ENCODE measurements around the gene ARPC5. TPM values are rescaled to one million over a fixed set of nuclear protein-coding genes. Genes with fewer than 3 reads are reported as not detected.

Gene ARPC5
- total and polyA plus RNA-seq, 2 donors (not counting 1 experiment from before 2014, with no cell fraction given): 28.3 to 103 TPM

DNA sequence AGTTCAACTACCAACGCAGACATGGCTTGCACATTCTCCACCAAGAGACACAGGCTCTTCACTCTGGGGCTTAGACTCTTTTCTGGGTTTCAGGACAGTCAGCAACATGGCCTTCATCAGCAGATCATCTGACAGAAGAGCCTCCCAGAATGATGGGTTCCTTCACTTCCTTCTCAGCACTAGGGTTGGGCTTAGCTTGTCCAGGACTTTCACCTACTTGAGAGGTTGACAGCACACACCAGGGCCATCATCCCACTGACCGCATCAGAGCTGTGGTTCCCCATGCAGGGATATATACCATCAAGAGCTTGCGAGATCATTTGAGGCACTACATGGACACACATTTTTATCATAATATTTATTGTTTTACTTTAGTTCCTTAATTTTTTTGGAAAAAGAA is 34.9 kb downstream of the ARPC5 start:
- Histone ChIP-seq H3K9me3 (ENCODE audit: control extremely low read depth in 1 of 3, control insufficient read depth in 2 of 3, insufficient read depth in 1 of 3, low read length in 2 of 3) (no peaks in the 10 kb centered on the region), H3K27ac (ENCODE audit: low read length in 2 of 2) (no peak overlapping the region), H4K20me1 (ENCODE audit: control insufficient read depth, insufficient read depth, low read length, poor library complexity, severe bottlenecking) (no peaks in the 10 kb centered on the region), H3K27me3 (replicated peaks in 1 of 4; ENCODE audit: control extremely low read depth in 1 of 4, control insufficient read depth in 3 of 4, insufficient read depth in 4 of 4, low read length in 3 of 4) (no peaks in the 10 kb centered on the region), H3K4me2 (replicated peaks; ENCODE audit: low read depth, low read length, poor library complexity, severe bottlenecking) (no peak overlapping the region), H3K79me2 (ENCODE audit: control insufficient read depth, insufficient read depth, low read length) (no peaks in the 10 kb centered on the region), H2AFZ (ENCODE audit: insufficient read depth, low read depth, low read length, poor library complexity, severe bottlenecking) (no peak overlapping the region), H3K9ac (ENCODE audit: low read length) (no peak overlapping the region), H3K4me1 (ENCODE audit: control insufficient read depth in 2 of 2, insufficient read depth in 2 of 2, low read length in 2 of 2) (peaks cover 10 to 19% of the 10 kb centered on the region in 2 donors), H3K36me3 (replicated peaks in 1 of 2; ENCODE audit: control extremely low read depth in 1 of 2, control insufficient read depth in 1 of 2, extremely low read depth in 1 of 2, insufficient read depth in 2 of 2, low read length in 1 of 2) (no peaks in the 10 kb centered on the region), H3K4me3 (ENCODE audit: control extremely low read depth in 1 of 5, extremely low read depth in 1 of 5, insufficient read depth in 1 of 5, low read depth in 2 of 5, low read length in 4 of 5) (no peak overlapping the region)
- H3K4me3 Mint-ChIP-seq: no peak overlapping the region
- TF ChIP-seq, protein P1, sequence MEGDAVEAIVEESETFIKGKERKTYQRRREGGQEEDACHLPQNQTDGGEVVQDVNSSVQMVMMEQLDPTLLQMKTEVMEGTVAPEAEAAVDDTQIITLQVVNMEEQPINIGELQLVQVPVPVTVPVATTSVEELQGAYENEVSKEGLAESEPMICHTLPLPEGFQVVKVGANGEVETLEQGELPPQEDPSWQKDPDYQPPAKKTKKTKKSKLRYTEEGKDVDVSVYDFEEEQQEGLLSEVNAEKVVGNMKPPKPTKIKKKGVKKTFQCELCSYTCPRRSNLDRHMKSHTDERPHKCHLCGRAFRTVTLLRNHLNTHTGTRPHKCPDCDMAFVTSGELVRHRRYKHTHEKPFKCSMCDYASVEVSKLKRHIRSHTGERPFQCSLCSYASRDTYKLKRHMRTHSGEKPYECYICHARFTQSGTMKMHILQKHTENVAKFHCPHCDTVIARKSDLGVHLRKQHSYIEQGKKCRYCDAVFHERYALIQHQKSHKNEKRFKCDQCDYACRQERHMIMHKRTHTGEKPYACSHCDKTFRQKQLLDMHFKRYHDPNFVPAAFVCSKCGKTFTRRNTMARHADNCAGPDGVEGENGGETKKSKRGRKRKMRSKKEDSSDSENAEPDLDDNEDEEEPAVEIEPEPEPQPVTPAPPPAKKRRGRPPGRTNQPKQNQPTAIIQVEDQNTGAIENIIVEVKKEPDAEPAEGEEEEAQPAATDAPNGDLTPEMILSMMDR (IDR thresholded peaks at IDR 0.05): no peak
- no peak for TF ChIP-seq EZH2 (IDR thresholded peaks at IDR 0.05; ENCODE audit: borderline replicate concordance, insufficient read depth, low read depth, low read length, poor library complexity, severe bottlenecking)
- 100% methylated on average over 2 of the region's 3 CpGs for WGBS (ENCODE audit: insufficient coverage)
- intact Hi-C loops (cut with micrococcal nuclease): no loop called here
- no peak for DNase-seq
- no peaks in the 10 kb centered on the region for H3K9me3 Mint-ChIP-seq (ENCODE audit: insufficient read depth)
- no peaks in the 10 kb centered on the region for H3K27me3 Mint-ChIP-seq
- ChIA-PET POLR2A (no interaction called here), CTCF (interaction anchor here (1.8 to 2.3 kb wide), 2 partner anchors 11 to 20 kb away, joined by 4 to 7 read pairs; partner anchors contain the start of gene NCF2)
- no peak for ATAC-seq (ENCODE audit: low read depth)
- no peak overlapping the region for H3K27ac Mint-ChIP-seq
- H3K4me1 Mint-ChIP-seq: peaks cover 24% of the 10 kb centered on the region

DNA sequence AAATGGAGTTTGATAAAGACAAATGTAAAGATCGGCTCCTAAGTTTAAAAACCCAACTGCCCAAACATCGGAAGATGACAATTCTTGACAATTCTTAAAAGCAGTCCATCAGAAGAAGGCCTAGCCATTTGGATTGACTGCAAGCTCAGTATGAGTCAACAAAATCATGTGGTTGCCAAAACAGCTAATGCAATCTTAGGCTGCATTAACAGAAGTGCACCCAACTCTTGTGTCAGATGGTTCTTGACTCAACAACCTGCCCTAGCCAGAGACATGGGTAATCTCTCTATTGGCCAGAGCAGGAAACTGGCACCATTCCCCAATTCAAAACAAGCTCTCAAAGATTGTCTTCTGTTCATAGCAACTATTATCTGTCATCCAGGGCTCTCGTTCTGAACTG is 35.4 kb downstream of the ARPC5 start:
- POLR2A ChIA-PET: no interaction called here

More for the DNA sequence above, 35.4 kb downstream of the ARPC5 start:
- no peak overlapping the region for H3K27ac ChIP-seq (ENCODE audit: low read length in 2 of 2)
- H3K27me3 ChIP-seq (replicated peaks in 1 of 4; ENCODE audit: control extremely low read depth in 1 of 4, control insufficient read depth in 3 of 4, insufficient read depth in 4 of 4, low read length in 3 of 4): no peaks in the 10 kb centered on the region
- no peak overlapping the region for H3K9ac ChIP-seq (ENCODE audit: low read length)
- no peak for ATAC-seq (ENCODE audit: low read depth)
- TF ChIP-seq EZH2 (IDR thresholded peaks at IDR 0.05; ENCODE audit: borderline replicate concordance, insufficient read depth, low read depth, low read length, poor library complexity, severe bottlenecking): no peak
- TF ChIP-seq, protein P1 (IDR thresholded peaks at IDR 0.05): no peak
- WGBS (ENCODE audit: insufficient coverage): 100% methylated on average over 3 of the region's 3 CpGs
- DNase-seq: no peak
- no peaks in the 10 kb centered on the region for H3K79me2 ChIP-seq (ENCODE audit: control insufficient read depth, insufficient read depth, low read length)
- H3K4me1 ChIP-seq (ENCODE audit: control insufficient read depth in 2 of 2, insufficient read depth in 2 of 2, low read length in 2 of 2): peaks cover 10 to 18% of the 10 kb centered on the region in 2 donors
- H4K20me1 ChIP-seq (ENCODE audit: control insufficient read depth, insufficient read depth, low read length, poor library complexity, severe bottlenecking): no peaks in the 10 kb centered on the region
- H3K4me2 ChIP-seq (replicated peaks; ENCODE audit: low read depth, low read length, poor library complexity, severe bottlenecking): no peak overlapping the region
- Mint-ChIP-seq H3K4me1 (peaks cover 22% of the 10 kb centered on the region), H3K4me3 (no peak overlapping the region), H3K9me3 (ENCODE audit: insufficient read depth) (no peaks in the 10 kb centered on the region), H3K27ac (no peak overlapping the region), H3K27me3 (no peaks in the 10 kb centered on the region)
- no peaks in the 10 kb centered on the region for H3K36me3 ChIP-seq (replicated peaks in 1 of 2; ENCODE audit: control extremely low read depth in 1 of 2, control insufficient read depth in 1 of 2, extremely low read depth in 1 of 2, insufficient read depth in 2 of 2, low read length in 1 of 2)
- H3K4me3 ChIP-seq (ENCODE audit: control extremely low read depth in 1 of 5, extremely low read depth in 1 of 5, insufficient read depth in 1 of 5, low read depth in 2 of 5, low read length in 4 of 5): no peak overlapping the region
- intact Hi-C loops (cut with micrococcal nuclease): no loop called here
- H2AFZ ChIP-seq (ENCODE audit: insufficient read depth, low read depth, low read length, poor library complexity, severe bottlenecking): no peak overlapping the region
- CTCF ChIA-PET: interaction anchor here (1.8 to 2.3 kb wide), 2 partner anchors 10 to 20 kb away, joined by 4 to 7 read pairs; partner anchors contain the start of gene NCF2
- H3K9me3 ChIP-seq (ENCODE audit: control extremely low read depth in 1 of 3, control insufficient read depth in 2 of 3, insufficient read depth in 1 of 3, low read length in 2 of 3): no peaks in the 10 kb centered on the region
